SK-N-SH treated with all-trans-retinoic acid at 6 μM for 48 hours (cell line): Measurements from ENCODE around the gene HIVEP2.

Source experiments
- ATAC-seq: fragments of 200-7000 bp; cut with Tn5 transposase; 3 replicates; pipeline ENCODE4 v1.9.1; 2020; ENCODE audit warnings: mild to moderate bottlenecking, moderate library complexity
- BACH2 ChIP-seq: fragments of 250-450 bp; sonication (Bioruptor Pico); IDR thresholded peaks from 2 replicates; pipeline ENCODE4 v1.9.0; 2021; ENCODE audit warnings: mild to moderate bottlenecking, borderline replicate concordance
- CSDC2 ChIP-seq: fragments of 250-450 bp; sonication (Bioruptor Pico); IDR thresholded peaks from 2 replicates; pipeline ENCODE4 v1.5.0; 2020; ENCODE audit warnings: mild to moderate bottlenecking, moderate library complexity
- ESRRG ChIP-seq: fragments of 250-450 bp; sonication (Bioruptor Pico); IDR thresholded peaks from 2 replicates; pipeline ENCODE4 v1.6.1; 2021; ENCODE audit warnings: mild to moderate bottlenecking
- GLIS3 ChIP-seq: fragments of 250-450 bp; sonication (Bioruptor Pico); IDR thresholded peaks from 2 replicates; pipeline ENCODE4 v1.5.0; 2020; ENCODE audit warnings: mild to moderate bottlenecking, moderate library complexity
- ISL1 ChIP-seq: fragments of 250-450 bp; sonication (Bioruptor Pico); IDR thresholded peaks from 2 replicates; pipeline ENCODE4 v2.1.2; 2022; ENCODE audit warnings: mild to moderate bottlenecking, moderate library complexity
- PPARA ChIP-seq: fragments of 250-450 bp; sonication (Bioruptor Pico); IDR thresholded peaks from 2 replicates; pipeline ENCODE4 v1.5.0; 2020; ENCODE audit warnings: mild to moderate bottlenecking, borderline replicate concordance
- RARB ChIP-seq: fragments of 250-450 bp; sonication (Bioruptor Pico); IDR thresholded peaks from 2 replicates; pipeline ENCODE4 v1.8.0; 2021; ENCODE audit warnings: mild to moderate bottlenecking, moderate library complexity
- SNAI2 ChIP-seq: fragments of 250-450 bp; sonication (Bioruptor Pico); IDR thresholded peaks from 2 replicates; pipeline ENCODE4 v1.5.0; 2020; ENCODE audit warnings: mild to moderate bottlenecking, moderate library complexity
- TCF4 ChIP-seq: fragments of 250-450 bp; sonication (Bioruptor Pico); IDR thresholded peaks from 2 replicates; pipeline ENCODE4 v1.8.0; 2021; ENCODE audit warnings: mild to moderate bottlenecking, moderate library complexity, borderline replicate concordance
- TOX ChIP-seq: fragments of 250-450 bp; sonication (Bioruptor Pico); IDR thresholded peaks from 2 replicates; pipeline ENCODE4 v1.8.0; 2021; ENCODE audit warnings: mild to moderate bottlenecking, moderate library complexity, borderline replicate concordance
- ZC3H10 ChIP-seq: fragments of 250-450 bp; sonication (Bioruptor Pico); IDR thresholded peaks from 2 replicates; pipeline ENCODE4 v1.5.1; 2021; ENCODE audit warnings: mild to moderate bottlenecking, moderate library complexity
- ZFP3 ChIP-seq: fragments of 250-450 bp; sonication (Bioruptor Pico); IDR thresholded peaks from 2 replicates; pipeline ENCODE4 v1.5.0; 2020; ENCODE audit warnings: mild to moderate bottlenecking, moderate library complexity
- ZFP30 ChIP-seq: fragments of 450-650 bp; formaldehyde crosslinking; IDR thresholded peaks from 2 replicates; pipeline ENCODE4 v1.5.0; 2022; ENCODE audit warnings: mild to moderate bottlenecking, moderate library complexity
- ZNF565 ChIP-seq: fragments of 450-650 bp; formaldehyde crosslinking; conservative IDR thresholded peaks from 2 replicates; pipeline ENCODE4 v1.5.0; 2020; ENCODE audit warnings: low read depth, mild to moderate bottlenecking, moderate library complexity
- ZNF70 ChIP-seq: fragments of 450-650 bp; formaldehyde crosslinking; IDR thresholded peaks from 2 replicates; pipeline ENCODE4 v1.5.0; 2020; ENCODE audit warnings: mild to moderate bottlenecking, moderate library complexity
- ZNF8 ChIP-seq: fragments of 450-650 bp; formaldehyde crosslinking; IDR thresholded peaks from 2 replicates; pipeline ENCODE4 v1.5.0; 2020; ENCODE audit warnings: mild to moderate bottlenecking, moderate library complexity
- TF ChIP-seq, protein P1 (sequence below): fragments of 250-450 bp; sonication (Bioruptor Pico); IDR thresholded peaks from 2 replicates; pipeline ENCODE4 v1.8.0; 2020; ENCODE audit warnings: mild to moderate bottlenecking, moderate library complexity, borderline replicate concordance
- TF ChIP-seq, protein P2 (sequence below): fragments of 250-450 bp; sonication (Bioruptor Pico); IDR thresholded peaks from 2 replicates; pipeline ENCODE4 v1.5.1; 2020; ENCODE audit warnings: low read depth, mild to moderate bottlenecking, moderate library complexity
- TF ChIP-seq, protein P3 (sequence below): fragments of 250-450 bp; sonication (Bioruptor Pico); IDR thresholded peaks from 2 replicates; pipeline ENCODE4 v1.5.1; 2021; ENCODE audit warnings: mild to moderate bottlenecking, moderate library complexity
- TF ChIP-seq, protein P4 (sequence below): fragments of 250-450 bp; sonication (Bioruptor Pico); IDR thresholded peaks from 2 replicates; pipeline ENCODE4 v1.5.0; 2020; ENCODE audit warnings: mild to moderate bottlenecking, moderate library complexity

Gene HIVEP2

DNA sequence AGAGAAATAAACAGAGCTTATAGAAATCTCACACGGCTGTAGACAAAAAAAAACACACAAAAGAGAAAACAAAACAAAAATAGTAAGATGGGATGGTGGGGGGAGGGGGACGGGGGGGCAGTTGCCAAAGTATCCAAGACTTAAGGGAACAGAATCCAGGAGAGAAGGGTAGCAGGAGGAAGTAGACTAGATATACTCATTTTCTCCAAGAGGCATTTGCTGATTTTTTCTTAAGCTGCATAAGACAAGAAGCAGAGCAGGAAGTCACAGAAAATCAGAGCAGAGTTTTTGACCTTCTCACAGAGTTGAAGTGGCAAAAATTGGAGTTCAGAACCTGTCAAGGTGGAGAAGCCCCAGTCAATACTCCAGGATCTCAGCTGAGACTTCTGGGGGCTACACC lies 237.7 kb downstream of the HIVEP2 start:
- no peak for ATAC-seq
- TF ChIP-seq ZC3H10 (CRISPR knock-in tag): no peak
- no peak for TF ChIP-seq ESRRG (CRISPR knock-in tag)
- TF ChIP-seq, protein P1, sequence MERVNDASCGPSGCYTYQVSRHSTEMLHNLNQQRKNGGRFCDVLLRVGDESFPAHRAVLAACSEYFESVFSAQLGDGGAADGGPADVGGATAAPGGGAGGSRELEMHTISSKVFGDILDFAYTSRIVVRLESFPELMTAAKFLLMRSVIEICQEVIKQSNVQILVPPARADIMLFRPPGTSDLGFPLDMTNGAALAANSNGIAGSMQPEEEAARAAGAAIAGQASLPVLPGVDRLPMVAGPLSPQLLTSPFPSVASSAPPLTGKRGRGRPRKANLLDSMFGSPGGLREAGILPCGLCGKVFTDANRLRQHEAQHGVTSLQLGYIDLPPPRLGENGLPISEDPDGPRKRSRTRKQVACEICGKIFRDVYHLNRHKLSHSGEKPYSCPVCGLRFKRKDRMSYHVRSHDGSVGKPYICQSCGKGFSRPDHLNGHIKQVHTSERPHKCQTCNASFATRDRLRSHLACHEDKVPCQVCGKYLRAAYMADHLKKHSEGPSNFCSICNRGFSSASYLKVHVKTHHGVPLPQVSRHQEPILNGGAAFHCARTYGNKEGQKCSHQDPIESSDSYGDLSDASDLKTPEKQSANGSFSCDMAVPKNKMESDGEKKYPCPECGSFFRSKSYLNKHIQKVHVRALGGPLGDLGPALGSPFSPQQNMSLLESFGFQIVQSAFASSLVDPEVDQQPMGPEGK (CRISPR knock-in tag): no peak
- TF ChIP-seq, protein P2, sequence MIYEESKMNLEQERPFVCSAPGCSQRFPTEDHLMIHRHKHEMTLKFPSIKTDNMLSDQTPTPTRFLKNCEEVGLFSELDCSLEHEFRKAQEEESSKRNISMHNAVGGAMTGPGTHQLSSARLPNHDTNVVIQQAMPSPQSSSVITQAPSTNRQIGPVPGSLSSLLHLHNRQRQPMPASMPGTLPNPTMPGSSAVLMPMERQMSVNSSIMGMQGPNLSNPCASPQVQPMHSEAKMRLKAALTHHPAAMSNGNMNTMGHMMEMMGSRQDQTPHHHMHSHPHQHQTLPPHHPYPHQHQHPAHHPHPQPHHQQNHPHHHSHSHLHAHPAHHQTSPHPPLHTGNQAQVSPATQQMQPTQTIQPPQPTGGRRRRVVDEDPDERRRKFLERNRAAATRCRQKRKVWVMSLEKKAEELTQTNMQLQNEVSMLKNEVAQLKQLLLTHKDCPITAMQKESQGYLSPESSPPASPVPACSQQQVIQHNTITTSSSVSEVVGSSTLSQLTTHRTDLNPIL (CRISPR knock-in tag): no peak
- TF ChIP-seq, protein P3, sequence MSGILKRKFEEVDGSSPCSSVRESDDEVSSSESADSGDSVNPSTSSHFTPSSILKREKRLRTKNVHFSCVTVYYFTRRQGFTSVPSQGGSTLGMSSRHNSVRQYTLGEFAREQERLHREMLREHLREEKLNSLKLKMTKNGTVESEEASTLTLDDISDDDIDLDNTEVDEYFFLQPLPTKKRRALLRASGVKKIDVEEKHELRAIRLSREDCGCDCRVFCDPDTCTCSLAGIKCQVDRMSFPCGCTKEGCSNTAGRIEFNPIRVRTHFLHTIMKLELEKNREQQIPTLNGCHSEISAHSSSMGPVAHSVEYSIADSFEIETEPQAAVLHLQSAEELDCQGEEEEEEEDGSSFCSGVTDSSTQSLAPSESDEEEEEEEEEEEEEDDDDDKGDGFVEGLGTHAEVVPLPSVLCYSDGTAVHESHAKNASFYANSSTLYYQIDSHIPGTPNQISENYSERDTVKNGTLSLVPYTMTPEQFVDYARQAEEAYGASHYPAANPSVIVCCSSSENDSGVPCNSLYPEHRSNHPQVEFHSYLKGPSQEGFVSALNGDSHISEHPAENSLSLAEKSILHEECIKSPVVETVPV (CRISPR knock-in tag): no peak
- no peak for TF ChIP-seq PPARA
- no peak for TF ChIP-seq SNAI2 (CRISPR knock-in tag)
- no peak for TF ChIP-seq TOX (CRISPR knock-in tag)
- TF ChIP-seq GLIS3 (CRISPR knock-in tag): no peak
- no peak for TF ChIP-seq CSDC2 (CRISPR knock-in tag)
- TF ChIP-seq ISL1: no peak
- TF ChIP-seq TCF4: no peak
- TF ChIP-seq ZNF8 (CRISPR knock-in tag): no peak

DNA sequence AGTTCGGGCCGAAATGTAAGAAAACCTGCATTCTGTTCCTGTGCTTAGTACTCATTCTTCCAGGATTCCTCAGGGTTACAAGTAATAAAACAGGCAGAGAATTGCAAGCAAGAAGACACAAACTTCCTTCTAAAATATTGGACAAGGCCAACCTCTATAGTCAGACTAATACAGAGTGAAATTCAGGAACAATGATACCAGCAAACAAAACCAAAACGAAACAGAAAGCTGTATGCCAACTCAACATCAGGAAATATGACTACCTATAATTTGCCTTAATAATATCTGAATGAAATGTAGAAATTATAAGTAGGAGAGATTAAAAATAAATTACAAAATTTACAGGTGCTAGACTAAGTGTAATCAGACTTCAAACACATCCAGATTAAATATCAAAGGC lies 238.8 kb downstream of the HIVEP2 start:
- no peak for ATAC-seq
- TF ChIP-seq, protein P2 (CRISPR knock-in tag): no peak
- TF ChIP-seq BACH2 (CRISPR knock-in tag) (no peak), CSDC2 (CRISPR knock-in tag) (no peak), ZFP30 (CRISPR knock-in tag) (no peak), RARB (CRISPR knock-in tag) (no peak), ZNF70 (CRISPR knock-in tag) (no peak), ZNF565 (no peak)
- TF ChIP-seq, protein P4, sequence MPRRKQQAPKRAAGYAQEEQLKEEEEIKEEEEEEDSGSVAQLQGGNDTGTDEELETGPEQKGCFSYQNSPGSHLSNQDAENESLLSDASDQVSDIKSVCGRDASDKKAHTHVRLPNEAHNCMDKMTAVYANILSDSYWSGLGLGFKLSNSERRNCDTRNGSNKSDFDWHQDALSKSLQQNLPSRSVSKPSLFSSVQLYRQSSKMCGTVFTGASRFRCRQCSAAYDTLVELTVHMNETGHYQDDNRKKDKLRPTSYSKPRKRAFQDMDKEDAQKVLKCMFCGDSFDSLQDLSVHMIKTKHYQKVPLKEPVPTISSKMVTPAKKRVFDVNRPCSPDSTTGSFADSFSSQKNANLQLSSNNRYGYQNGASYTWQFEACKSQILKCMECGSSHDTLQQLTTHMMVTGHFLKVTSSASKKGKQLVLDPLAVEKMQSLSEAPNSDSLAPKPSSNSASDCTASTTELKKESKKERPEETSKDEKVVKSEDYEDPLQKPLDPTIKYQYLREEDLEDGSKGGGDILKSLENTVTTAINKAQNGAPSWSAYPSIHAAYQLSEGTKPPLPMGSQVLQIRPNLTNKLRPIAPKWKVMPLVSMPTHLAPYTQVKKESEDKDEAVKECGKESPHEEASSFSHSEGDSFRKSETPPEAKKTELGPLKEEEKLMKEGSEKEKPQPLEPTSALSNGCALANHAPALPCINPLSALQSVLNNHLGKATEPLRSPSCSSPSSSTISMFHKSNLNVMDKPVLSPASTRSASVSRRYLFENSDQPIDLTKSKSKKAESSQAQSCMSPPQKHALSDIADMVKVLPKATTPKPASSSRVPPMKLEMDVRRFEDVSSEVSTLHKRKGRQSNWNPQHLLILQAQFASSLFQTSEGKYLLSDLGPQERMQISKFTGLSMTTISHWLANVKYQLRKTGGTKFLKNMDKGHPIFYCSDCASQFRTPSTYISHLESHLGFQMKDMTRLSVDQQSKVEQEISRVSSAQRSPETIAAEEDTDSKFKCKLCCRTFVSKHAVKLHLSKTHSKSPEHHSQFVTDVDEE (CRISPR knock-in tag): no peak

DNA sequence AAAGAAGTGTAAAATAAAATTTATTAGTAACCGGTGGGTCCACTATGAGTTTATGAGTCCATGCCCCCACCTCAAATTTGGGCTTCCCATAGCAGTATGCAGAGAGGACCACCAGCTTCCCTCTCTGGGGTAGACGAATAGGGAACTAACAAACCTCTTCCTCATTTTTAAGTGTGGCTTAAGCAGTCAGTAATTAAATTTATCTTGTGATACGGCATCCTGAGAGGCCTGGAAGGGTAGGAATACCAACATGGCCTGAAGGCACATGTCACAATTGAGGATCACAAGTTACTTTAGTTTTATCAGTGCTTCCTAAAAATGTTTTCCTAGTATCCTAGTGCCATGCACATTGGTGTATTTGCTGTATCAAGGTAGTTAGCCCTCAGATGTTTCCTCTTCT lies 239.9 kb downstream of the HIVEP2 start:
- ATAC-seq: no peak
- TF ChIP-seq TOX (CRISPR knock-in tag): no peak
- TF ChIP-seq, protein P4 (CRISPR knock-in tag): no peak
- no peak for TF ChIP-seq ZC3H10 (CRISPR knock-in tag)
- TF ChIP-seq ZFP3: no peak
- no peak for TF ChIP-seq ESRRG (CRISPR knock-in tag)
- TF ChIP-seq TCF4: no peak
- TF ChIP-seq GLIS3 (CRISPR knock-in tag): no peak
- TF ChIP-seq ZNF70 (CRISPR knock-in tag): no peak
- TF ChIP-seq ISL1: no peak
- TF ChIP-seq BACH2 (CRISPR knock-in tag): no peak
- TF ChIP-seq, protein P3 (CRISPR knock-in tag): no peak
- TF ChIP-seq ZNF8 (CRISPR knock-in tag): no peak
- TF ChIP-seq, all 23 proteins: peak for 0
